ENCODE results near the gene BFSP1.

GRCh38 chr20:17452441-17452840, 78.7 kb downstream of the BFSP1 start:
- TF ChIP-seq POLR2AphosphoS5 (IDR thresholded peaks at IDR 0.05; ENCODE audit: borderline replicate concordance, low read depth, low read length): no peak
- TF ChIP-seq FOXP2 (optimal IDR thresholded peaks at IDR 0.05; ENCODE audit: control extremely low read depth, extremely low read length, insufficient read depth): no peak
